Activated T-cell treated with anti-CD3 and anti-CD28 coated beads for 24 hours (primary cell): ENCODE measurements around the gene TRPM3.

Source experiments
- DNase-seq: peaks from one replicate; pipeline ENCODE4 v3.0.0-alpha.2; 2020; ENCODE audit warnings: low read depth

Gene TRPM3

GRCh38 chr9:70883963-70884793, 237.2 kb downstream of the TRPM3 start:
- no peak for DNase-seq

DNA sequence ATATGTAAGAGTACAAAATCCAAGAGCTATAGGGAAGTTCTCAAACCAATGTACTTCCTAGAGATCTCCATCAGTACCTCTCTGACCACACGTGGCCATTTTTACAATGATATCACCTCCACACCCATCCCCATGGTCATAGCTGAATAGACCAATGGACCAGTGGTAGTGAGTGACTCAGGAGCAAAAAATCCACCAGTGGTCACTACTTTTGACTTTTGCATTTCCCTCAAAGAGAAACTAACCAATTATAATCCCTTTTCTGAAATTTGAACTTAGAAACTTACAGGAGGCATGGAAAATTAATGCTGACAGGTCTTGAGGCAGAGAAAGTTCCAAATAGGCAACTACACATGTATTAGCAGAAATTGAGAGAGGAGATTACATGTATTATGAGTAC, 238.4 kb downstream of the TRPM3 start:
- DNase-seq = no peak

GRCh38 chr9:70881333-70881732, 240.1 kb downstream of the TRPM3 start:
- no peak for DNase-seq

DNA sequence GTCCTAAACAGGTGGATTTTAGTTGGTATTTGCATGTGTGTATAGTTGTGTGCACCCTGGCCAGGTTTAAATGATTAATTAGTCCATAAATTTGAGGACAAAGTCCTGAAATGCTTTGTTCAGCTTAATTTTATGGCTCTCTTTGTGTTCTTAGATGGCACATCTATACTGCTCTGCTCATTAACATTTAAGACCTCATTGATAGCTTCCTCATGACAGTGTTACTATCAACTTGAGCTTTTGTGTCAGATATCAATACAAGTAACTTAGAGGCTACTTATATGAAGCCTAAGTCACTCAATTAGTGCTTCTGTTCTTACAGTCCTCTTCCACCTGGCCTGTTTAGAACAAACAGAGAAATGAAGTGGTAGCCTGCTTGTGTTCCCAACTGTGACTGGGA, 240.9 kb downstream of the TRPM3 start:
- no peak for DNase-seq

DNA sequence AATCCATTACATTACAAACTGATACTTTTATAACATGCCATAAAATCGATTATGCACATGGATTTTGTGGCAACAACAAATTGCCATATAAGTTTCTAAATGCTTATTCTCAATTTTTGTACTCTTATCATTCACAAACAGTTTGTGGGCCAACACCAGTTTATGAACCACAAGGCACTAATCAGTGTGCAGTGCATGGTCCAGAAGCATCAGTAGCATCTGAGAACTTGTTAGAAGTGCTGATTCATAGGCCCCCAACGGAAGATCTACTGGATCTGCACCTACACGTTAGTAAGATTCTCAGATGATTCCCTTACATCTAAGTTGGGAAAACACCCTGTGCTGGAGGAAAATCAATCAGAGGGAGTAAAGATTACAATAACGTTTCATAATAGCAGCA, 242.8 kb downstream of the TRPM3 start:
- DNase-seq = no peak

DNA sequence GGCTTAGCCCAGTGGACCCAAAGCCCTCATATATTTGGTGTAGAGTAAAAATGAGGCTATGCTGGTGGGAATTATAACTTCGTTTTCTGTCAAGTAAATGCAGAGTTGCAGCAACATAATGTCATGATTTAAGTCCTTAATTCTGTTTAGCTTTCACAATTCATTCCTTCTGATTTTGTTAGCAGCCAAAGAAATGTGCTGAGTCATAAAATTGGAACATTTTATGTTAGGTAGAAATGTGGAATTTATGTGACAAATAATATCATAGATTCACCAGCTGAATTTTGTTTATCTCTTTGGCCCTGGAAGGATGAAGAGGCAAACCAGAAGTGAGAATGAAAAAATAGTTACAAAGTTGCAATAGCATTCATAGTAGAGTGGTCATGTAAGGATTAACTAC, 247.0 kb downstream of the TRPM3 start:
- DNase-seq = no peak

DNA sequence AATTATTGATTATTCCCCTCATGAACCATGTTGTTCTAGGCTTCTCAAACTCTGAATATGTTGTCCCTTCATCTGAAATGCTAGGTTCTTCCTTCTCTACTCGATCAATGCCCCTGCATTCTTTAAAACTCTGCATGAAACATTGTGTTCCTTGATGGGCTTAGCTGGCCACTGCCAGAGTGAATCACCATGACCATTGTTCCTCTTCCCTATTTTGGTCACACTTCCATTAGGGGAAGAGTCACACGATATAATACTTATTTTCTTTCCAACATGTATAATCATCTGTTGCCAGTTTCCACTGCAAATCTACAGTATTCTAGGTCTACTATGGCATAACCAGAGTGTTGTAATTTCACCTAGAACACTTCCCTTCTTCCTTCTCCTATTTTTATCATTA, 247.9 kb downstream of the TRPM3 start:
- DNase-seq = no peak

DNA sequence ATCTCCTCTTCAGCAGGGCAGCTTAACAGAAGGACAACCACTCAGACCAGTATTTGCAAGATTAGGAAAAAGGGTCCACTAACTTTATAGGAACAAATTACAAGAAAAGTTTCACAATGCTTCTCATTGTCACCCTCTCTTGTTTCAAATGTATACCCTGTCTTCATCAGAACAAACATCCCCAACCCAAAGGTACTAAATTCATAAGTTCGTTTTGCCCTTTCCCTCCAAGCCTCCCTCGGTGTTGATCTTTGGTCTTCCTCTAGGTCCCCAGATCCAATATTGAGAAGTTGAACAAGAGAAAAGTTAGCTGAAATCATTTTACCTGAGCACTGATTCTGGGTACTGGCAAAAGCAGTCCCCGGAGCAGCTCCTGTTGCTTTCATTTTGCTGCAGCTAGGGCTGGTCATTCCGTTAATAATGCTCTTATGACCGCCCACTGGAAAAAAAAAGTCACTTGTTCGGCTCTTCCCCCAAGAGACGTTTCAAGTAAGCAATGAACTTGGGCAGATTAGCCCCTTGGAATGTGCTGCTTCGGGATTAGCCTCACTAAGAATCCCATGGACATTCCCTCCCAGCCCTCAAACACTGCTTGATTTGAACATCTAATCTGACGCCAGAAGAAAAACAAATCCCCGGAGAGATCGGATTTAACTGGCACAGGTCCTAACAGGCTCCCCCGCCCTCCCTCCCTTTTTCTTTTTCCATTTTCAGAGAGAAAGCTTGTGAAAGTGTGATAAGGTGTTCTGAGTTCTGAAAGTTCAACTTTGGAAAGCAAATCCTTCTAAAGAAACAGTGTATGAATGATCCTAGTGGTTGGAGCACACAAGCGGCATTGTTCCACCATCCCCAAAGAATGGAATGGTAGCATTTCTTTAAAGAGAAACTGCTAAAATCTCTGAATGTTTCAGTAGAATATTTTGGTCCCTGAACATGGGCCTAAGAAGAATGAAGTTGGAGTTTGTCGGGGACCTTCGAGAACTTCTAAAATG, 252.5 kb downstream of the TRPM3 start:
- no peak for DNase-seq

DNA sequence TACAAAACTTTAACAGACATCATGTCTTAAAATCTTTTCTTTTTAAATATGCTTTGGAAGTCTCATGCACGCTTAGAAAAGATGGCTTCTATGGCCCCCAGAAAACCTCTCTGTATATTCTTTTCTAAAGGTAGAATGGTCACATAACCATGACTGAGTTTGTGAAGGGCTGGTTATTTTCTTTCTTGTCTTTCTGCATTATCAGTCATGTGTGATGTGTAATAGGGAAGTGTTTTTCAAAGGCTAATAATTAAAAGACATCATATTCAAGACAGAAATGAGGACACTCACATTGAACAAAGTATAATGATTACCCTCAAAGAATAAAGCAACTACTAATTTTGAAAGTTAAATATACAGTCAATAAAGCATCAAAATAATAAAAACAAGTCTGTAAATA, 253.4 kb downstream of the TRPM3 start:
- no peak for DNase-seq

- DNase-seq = no peak
Observed at GRCh38 chr9:70865471-70865870, 255.9 kb downstream of the TRPM3 start.

DNA sequence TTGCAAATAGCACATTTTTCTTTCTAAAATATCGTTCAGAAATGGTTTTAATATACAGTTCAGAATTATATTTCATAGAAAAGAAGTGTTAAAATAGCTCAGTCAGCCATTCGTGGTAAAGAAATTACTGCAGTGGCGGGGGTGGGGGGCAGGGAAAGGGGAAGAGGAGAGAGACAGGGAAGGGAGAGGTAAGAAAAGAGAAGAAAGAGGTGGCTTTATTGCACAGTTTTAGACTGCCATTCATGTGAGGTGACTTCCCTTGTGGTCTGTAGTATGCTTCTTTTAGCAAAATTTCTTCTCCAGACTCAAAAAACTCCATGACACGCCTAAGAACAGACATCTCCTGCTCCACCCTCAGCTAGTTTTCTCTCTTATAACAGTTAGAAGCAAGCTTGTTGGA, 259.6 kb downstream of the TRPM3 start:
- no peak for DNase-seq

DNA sequence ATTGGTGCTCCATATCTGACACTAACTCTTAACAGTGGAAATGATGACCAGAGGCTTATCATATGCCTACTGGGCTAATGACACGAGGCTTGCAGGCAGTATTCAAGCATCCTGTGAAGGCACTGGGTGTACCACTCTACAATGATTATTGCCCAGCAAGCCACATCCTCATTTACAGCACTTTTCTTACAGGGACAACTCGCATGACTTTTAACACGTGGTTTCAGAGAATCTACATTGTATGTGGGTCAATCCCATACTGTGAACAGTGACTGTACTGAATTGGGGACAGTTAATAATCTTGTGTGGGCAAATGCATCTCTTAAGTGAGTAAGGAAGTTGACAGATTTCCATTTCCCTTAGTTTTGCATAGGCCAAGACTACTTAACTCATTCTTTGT, 260.0 kb downstream of the TRPM3 start:
- no peak for DNase-seq

DNA sequence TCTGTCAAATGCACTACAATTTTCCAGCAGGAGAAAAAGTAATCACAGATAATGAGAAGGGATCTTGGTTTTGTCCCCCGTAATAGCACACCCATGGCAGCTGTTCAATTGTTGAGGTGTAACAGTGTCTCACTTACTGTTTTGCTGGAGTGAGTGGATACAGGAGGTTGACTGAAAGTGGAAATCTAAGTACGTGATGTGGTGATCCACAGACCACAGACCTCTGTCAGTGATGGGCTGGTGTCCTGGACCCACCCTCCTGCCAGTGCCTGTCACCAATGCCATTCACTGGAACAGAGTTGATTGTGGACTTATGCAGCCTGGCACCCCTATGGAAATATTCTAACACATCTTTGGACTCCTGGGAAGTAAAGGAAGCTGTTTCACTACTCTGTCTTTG, 261.7 kb downstream of the TRPM3 start:
- DNase-seq = no peak

- DNase-seq = no peak
Observed at GRCh38 chr9:70856411-70856810, 265.0 kb downstream of the TRPM3 start.

DNA sequence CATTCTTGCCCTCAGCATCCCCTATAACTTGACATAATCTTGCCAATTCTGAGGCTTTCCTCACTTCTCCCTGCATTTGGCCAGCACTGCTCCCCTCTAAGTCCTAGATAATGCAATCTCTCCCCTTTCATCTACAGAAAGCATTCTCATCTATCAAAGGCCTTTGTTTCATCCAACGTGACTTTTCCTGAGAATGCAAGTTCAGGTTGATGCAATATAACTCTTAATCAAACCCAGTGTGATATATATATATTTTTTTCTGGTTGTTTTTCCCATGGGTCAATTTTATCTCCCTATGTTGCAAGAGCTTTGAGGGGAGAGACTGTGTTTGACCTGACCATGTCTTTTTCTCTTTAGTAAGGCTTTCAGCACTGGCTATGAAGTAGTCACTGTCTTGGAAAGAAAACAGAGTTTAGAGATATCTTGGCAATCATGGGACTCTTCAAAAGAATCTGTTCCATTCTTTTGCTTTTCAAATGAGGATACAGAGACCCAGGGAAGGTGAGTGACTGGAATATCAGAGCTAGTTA, 268.6 kb downstream of the TRPM3 start:
- no peak for DNase-seq

DNA sequence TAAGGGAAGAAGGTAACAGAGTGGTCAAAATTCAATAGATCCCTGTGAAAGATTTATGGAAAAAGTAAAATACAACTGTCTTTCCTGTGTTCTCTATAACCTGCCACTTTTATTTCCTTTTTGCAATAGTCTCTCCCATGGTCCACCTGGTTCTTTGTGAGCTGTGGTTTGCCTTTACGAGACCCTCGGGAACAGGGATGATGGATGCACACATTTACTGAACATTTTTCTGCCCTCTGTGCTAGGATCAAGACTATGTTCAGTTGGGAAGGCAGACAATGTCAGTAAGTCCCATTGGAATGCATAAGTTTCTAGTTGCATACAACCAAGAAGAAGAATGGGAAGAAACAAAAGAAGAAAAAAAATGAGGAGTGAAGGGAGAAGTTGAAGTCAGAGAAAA, 281.2 kb downstream of the TRPM3 start:
- DNase-seq = no peak

DNA sequence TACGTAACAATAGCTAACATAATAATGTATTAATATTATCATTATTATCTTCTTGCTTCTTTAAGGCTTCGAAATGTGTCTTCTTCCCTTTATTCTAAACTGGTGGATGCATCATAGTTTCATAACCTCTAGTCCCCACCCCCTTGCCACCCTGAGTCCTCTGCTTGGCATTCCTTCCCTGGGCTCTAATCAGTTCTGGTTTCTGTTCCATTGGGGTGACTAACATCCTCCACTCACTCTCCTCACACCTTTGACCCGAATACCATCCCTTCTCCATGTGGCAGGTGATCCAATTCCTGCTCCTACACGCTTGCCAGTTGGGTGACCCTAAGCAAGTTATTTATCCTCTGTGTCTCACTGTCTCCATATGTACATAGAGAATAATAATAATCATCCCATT, 286.1 kb downstream of the TRPM3 start:
- no peak for DNase-seq

GRCh38 chr9:70832492-70832891, 288.9 kb downstream of the TRPM3 start:
- no peak for DNase-seq

DNA sequence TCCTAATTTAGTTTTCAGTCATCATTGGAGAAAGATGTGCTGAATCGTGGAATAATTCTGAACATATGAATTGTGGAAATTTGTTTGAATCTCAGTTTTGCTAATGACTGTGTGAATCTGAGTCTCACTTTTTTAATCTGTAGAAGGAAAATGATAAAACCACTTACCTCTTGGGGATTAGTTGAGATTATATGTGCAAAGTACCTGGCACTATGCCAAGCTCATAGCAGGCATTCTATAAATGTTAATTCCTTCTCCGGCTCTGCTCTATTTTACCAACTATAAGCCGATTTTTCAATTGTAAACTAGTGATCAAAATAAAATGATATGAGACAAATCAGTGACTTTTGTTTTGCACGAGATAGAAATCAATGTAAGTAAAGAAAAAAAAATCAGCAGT, 290.8 kb downstream of the TRPM3 start:
- no peak for DNase-seq

DNA sequence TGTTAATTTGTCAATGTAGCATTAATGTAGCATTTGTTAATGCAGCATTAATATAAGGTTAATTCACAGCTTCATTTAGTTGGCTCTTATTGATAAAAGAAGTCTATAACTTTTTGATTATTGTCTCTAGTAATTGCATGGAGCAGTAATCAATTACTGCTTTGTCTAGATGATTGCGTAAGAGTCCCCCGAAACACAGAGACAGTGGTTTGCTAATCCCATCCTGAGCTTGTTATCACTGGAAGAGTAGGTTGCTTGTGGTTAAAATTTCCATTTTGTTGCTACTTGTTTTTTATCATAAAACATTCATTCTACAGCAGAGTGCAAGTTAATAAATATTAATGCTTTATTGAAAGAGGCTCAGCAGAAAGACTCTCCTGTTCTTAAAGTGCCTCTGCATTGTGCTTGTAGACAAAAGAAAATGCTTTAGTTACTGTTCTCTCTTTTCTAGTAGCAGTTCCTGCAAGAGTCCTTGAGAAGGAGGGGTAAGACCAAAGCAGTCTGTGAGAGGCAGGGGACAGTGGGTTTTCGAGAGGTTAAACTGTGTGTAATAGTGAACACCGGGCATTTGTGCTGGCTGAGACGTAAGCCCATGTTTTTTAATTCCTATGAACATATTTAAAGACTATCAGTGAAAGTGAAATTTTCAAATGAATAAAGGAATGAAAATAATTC, 291.7 kb downstream of the TRPM3 start:
- DNase-seq = no peak

DNA sequence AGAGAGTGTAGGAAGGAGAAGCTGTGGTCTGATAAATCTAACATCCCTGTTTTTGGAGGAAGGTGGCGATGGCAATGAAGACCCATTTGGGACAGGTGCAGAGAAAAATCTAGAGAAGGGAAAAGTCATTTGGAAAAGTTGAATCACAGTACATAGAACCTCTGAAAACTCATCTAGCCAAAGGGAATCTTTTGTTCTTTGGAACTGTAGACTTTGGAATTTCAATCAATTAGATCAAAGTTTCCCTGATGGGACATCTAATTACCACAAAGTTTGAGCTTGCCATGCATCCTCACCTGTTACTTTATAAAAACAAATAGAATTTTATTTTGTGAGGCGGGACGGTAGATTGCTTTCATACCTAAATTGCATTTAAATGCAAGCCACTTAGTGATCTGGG, 294.9 kb downstream of the TRPM3 start:
- DNase-seq = no peak

DNA sequence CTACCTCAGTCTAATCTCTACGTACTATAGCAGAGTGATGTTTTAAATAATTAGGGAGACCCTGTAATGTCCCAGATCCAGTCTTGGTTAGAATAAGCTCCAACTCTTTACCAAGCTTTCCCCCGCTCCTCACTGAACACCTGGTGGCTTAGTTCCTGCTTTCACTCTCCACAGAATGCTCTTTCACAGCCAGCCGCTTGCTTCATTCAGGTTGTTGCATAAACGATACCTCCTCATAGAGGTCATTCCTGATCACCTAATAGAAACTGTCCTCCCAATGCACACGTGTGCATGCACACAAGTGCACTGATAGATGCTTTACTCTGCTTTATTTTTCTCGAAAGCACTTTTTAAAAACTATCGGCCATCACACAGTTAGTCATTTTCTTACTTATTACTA, 298.1 kb downstream of the TRPM3 start:
- no peak for DNase-seq
